GM19328 (cell line): Measurements from ENCODE around the gene HCN3.
"Not testable (repeated sequence)": the region's sequence is repeated elsewhere in the genome, so short reads cannot be mapped to it uniquely, and the experiment has no call there.

Source experiments
- ATAC-seq: cut with Tn5 transposase; IDR thresholded peaks from one replicate; pipeline ENCODE4 v1.9.1; 2021; ENCODE audit warnings: mild to moderate bottlenecking, moderate library complexity; ENCODE audit not compliant: unreplicated experiment

Gene HCN3

GRCh38 chr1:155277070-155277901, at the start of gene HCN3:
Gene HCN3, plus strand, starts transcription at chr1:155277463. Its CDS starts 128 bp downstream, at chr1:155277591.
- ATAC-seq, result peak; percentile 60

GRCh38 chr1:155228096-155228427, 49.2 kb upstream of the HCN3 start:
- ATAC-seq, result no peak

GRCh38 chr1:155231302-155231701, 46.0 kb upstream of the HCN3 start:
- not testable (repeated sequence) for ATAC-seq

GRCh38 chr1:155232001-155232978, 45.0 kb upstream of the HCN3 start:
- not testable (repeated sequence) for ATAC-seq

GRCh38 chr1:155233502-155233901, 43.8 kb upstream of the HCN3 start:
- ATAC-seq, result not testable (repeated sequence)

GRCh38 chr1:155235375-155235774, 41.9 kb upstream of the HCN3 start:
- not testable (repeated sequence) for ATAC-seq

GRCh38 chr1:155236451-155236850, 40.8 kb upstream of the HCN3 start:
- no peak for ATAC-seq

- ATAC-seq, result no peak
Observed at GRCh38 chr1:155241069-155241679, 36.1 kb upstream of the HCN3 start.

- ATAC-seq, result no peak
Observed at GRCh38 chr1:155241841-155242264, 35.4 kb upstream of the HCN3 start.

GRCh38 chr1:155242805-155243358, 34.4 kb upstream of the HCN3 start:
- no peak for ATAC-seq

GRCh38 chr1:155244368-155245162, 32.7 kb upstream of the HCN3 start:
- ATAC-seq, result peak; percentile 87

- no peak for ATAC-seq
Observed at GRCh38 chr1:155245163-155245524, 32.1 kb upstream of the HCN3 start.

GRCh38 chr1:155246796-155247195, 30.5 kb upstream of the HCN3 start:
- not testable (repeated sequence) for ATAC-seq

GRCh38 chr1:155247667-155248553, 29.4 kb upstream of the HCN3 start:
- ATAC-seq, result no peak

GRCh38 chr1:155250246-155250632, 27.0 kb upstream of the HCN3 start:
- peak; percentile 23 for ATAC-seq

GRCh38 chr1:155250633-155251449, 26.4 kb upstream of the HCN3 start:
- peak; percentile 78 for ATAC-seq

- ATAC-seq, result no peak
Observed at GRCh38 chr1:155251566-155251965, 25.7 kb upstream of the HCN3 start.

GRCh38 chr1:155253208-155253607, 24.1 kb upstream of the HCN3 start:
- ATAC-seq, result no peak
